Lung (tissue), 12 donors: Measurements from ENCODE around the gene LRRC56. TPM values are rescaled to one million over a fixed set of nuclear protein-coding genes. Genes with fewer than 3 reads are reported as not detected.

Source experiments
- ATAC-seq: fragments of 200-7000 bp; cut with Tn5 transposase; one replicate; pipeline ENCODE4 v1.9.1; 2020; ENCODE audit warnings: moderate number of reproducible peaks; ENCODE audit not compliant: insufficient read depth, low FRiP score
- DNase-seq, 3 donors: peaks; one replicate each; pipeline ENCODE4 v3.0.0-alpha.2; 2013 to 2017
- H3K27ac ChIP-seq, 2 donors: one replicate each; pipeline ENCODE4 v1.5.1; 2013; ENCODE audit warnings: mild to moderate bottlenecking in 2 of 2, moderate library complexity in 2 of 2, control low read depth in 1 of 2, inconsistent platforms in 1 of 2, low read depth in 1 of 2, low read length in 1 of 2
- H3K27me3 ChIP-seq, 3 donors: one replicate each; pipeline ENCODE4 v1.5.1; 2013; ENCODE audit warnings: low read length in 2 of 3; ENCODE audit not compliant: control insufficient read depth in 3 of 3, insufficient read depth in 3 of 3
- H3K36me3 ChIP-seq, 4 donors: one replicate each; pipeline ENCODE4 v1.5.1; 2013; ENCODE audit warnings: low read length in 4 of 4, mild to moderate bottlenecking in 1 of 4, moderate library complexity in 1 of 4; ENCODE audit not compliant: control insufficient read depth in 4 of 4, insufficient read depth in 4 of 4
- H3K4me1 ChIP-seq, 5 donors: one replicate each; pipeline ENCODE4 v1.5.1; 2013; ENCODE audit warnings: low read length in 5 of 5, mild to moderate bottlenecking in 2 of 5, moderate library complexity in 1 of 5; ENCODE audit not compliant: control insufficient read depth in 5 of 5, insufficient read depth in 5 of 5
- H3K4me3 ChIP-seq: one replicate; pipeline ENCODE4 v1.5.1; 2013; ENCODE audit warnings: mild to moderate bottlenecking, control low read depth, moderate library complexity
- H3K9ac ChIP-seq, 2 donors: one replicate each; pipeline ENCODE4 v1.5.1; 2013; ENCODE audit warnings: low read length in 2 of 2, control low read depth in 1 of 2; ENCODE audit not compliant: insufficient read depth in 1 of 2
- H3K9me3 ChIP-seq, 4 donors: one replicate each; pipeline ENCODE4 v1.5.1; 2013; ENCODE audit warnings: low read length in 3 of 4, mild to moderate bottlenecking in 1 of 4, moderate library complexity in 1 of 4; ENCODE audit not compliant: control insufficient read depth in 4 of 4, insufficient read depth in 3 of 4
- WGBS, 2 donors: extraction: QIAGEN DNeasy Blood & Tissue Kit; methylation state at CpG; one replicate each; pipeline ENCODE4 v1.1.7; 2013; 5-methylcytosine and 5-hydroxymethylcytosine counted together
- polyA plus RNA-seq, 2 donors: library from polyadenylated mRNA; stranded (reverse); fragments of 200-250 nt; gene quantifications; one replicate each; pipeline ENCODE4 v1.2.1, GENCODE V29; 2013
- total RNA-seq, 2 donors: library from RNA; depleted of rRNA in 1 of 2; stranded (reverse); fragments of >200 nt in 1 of 2; gene quantifications; one replicate each; pipeline ENCODE4 v1.2.1, GENCODE V29; 2014 to 2021
- TF ChIP-seq, protein P1 (sequence below): IDR thresholded peaks from 2 replicates; pipeline ENCODE4 v1.5.1; 2012; ENCODE audit warnings: mild to moderate bottlenecking; ENCODE audit errors: control extremely low read depth, extremely low read depth
- donor health status: control.
- donor health status: control.
- donor health status: Bipolar disorder and iron deficiency.
- donor health status: healthy.
- donor health status: DM: yes; HTN: yes; CAD: no.

Gene LRRC56
- total and polyA plus RNA-seq, 4 donors = 3.4 to 11.7 (median 4.7) TPM

DNA sequence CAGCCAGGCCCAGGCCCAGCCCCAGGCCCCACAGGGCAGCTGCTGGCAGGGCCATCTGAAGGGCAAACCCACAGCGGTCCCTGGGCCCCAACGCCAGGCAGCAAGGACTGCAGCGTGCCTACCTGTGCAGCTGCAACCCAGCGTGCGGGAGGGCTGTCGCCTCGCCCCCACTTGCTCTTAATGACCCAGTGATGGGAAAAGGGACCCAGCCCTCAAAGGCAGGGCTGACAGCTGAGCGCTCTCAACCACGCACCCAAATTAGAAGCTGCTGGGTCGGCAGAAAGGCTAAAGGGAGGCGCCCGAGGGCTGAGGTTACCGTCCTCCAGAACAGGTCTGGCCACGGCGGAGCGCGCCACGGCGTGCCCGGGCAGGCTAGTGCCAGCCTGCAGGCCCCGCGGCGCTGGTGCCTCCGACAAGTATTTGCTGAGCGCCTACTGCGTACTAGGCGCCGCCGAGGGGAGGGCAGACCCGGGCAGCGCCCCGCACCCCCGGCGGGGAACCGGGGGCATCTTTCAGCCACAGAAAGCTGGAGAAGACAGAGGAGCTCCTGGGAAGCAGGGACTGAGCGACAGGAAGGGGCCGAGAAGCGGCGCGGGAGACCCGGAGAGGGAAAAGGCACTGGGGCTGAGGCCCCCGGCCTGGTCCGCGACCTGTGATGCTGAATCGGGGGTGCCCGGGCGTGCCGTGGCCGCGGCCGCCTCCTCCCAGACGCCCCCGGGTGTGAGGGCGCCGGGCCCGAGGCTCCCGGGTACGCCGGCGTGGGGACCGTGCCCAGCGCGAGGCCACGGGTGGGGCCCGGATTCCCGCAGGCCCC, 2.7 kb upstream of the LRRC56 start:
- peak overlapping the region; percentile 73 for H3K4me3 ChIP-seq
- H3K4me1 ChIP-seq = peaks cover 0 to 23% (median 6%) of the 10 kb centered on the region in 5 donors
- H3K27me3 ChIP-seq = peaks cover 0 to 11% (median 10%) of the 10 kb centered on the region in 3 donors
- WGBS, 2 donors = 8 to 11% methylated on average over 61 to 66 of the region's 66 CpGs
- TF ChIP-seq, protein P1, sequence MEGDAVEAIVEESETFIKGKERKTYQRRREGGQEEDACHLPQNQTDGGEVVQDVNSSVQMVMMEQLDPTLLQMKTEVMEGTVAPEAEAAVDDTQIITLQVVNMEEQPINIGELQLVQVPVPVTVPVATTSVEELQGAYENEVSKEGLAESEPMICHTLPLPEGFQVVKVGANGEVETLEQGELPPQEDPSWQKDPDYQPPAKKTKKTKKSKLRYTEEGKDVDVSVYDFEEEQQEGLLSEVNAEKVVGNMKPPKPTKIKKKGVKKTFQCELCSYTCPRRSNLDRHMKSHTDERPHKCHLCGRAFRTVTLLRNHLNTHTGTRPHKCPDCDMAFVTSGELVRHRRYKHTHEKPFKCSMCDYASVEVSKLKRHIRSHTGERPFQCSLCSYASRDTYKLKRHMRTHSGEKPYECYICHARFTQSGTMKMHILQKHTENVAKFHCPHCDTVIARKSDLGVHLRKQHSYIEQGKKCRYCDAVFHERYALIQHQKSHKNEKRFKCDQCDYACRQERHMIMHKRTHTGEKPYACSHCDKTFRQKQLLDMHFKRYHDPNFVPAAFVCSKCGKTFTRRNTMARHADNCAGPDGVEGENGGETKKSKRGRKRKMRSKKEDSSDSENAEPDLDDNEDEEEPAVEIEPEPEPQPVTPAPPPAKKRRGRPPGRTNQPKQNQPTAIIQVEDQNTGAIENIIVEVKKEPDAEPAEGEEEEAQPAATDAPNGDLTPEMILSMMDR = no peak
- H3K9me3 ChIP-seq = peaks cover 0 to 2% (median 0%) of the 10 kb centered on the region in 4 donors
- no peak for DNase-seq
- peaks cover 0 to 30% (median 3%) of the 10 kb centered on the region in 4 donors for H3K36me3 ChIP-seq
- peak overlapping the region in 1 of 2 donors; percentile 11 for H3K9ac ChIP-seq
- no peak for ATAC-seq
- peak overlapping the region in 1 of 2 donors; percentile 30 for H3K27ac ChIP-seq

DNA sequence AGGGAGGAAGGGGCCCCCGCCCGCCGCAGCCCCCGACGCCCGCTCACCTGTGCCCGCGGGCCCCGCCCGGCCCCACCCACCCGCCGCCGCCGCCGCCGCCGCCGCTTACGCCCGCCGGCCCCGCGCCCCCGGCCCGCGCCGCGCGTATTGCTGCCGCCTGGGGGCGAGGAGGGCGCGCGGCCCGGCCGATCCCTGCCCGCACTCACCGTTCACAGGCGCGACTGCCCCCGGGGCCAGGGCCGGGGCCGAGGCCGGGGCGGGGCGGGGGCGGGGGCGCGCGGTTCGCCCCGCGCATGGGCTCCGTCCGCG, 2.2 kb upstream of the LRRC56 start:
- H3K27me3 ChIP-seq = peaks cover 0 to 11% (median 10%) of the 10 kb centered on the region in 3 donors
- TF ChIP-seq, protein P1 = no peak
- H3K27ac ChIP-seq = peak overlapping the region in 1 of 2 donors; percentile 30
- peaks cover 0 to 27% (median 3%) of the 10 kb centered on the region in 4 donors for H3K36me3 ChIP-seq
- H3K9me3 ChIP-seq = peaks cover 0 to 2% (median 0%) of the 10 kb centered on the region in 4 donors
- peak overlapping the region; percentile 73 for H3K4me3 ChIP-seq
- 0 to 1% methylated on average over 2 to 56 of the region's 56 CpGs for WGBS, 2 donors
- peaks cover 0 to 23% (median 6%) of the 10 kb centered on the region in 5 donors for H3K4me1 ChIP-seq
- ATAC-seq = no peak
- H3K9ac ChIP-seq = no peak overlapping the region
- no peak for DNase-seq

DNA sequence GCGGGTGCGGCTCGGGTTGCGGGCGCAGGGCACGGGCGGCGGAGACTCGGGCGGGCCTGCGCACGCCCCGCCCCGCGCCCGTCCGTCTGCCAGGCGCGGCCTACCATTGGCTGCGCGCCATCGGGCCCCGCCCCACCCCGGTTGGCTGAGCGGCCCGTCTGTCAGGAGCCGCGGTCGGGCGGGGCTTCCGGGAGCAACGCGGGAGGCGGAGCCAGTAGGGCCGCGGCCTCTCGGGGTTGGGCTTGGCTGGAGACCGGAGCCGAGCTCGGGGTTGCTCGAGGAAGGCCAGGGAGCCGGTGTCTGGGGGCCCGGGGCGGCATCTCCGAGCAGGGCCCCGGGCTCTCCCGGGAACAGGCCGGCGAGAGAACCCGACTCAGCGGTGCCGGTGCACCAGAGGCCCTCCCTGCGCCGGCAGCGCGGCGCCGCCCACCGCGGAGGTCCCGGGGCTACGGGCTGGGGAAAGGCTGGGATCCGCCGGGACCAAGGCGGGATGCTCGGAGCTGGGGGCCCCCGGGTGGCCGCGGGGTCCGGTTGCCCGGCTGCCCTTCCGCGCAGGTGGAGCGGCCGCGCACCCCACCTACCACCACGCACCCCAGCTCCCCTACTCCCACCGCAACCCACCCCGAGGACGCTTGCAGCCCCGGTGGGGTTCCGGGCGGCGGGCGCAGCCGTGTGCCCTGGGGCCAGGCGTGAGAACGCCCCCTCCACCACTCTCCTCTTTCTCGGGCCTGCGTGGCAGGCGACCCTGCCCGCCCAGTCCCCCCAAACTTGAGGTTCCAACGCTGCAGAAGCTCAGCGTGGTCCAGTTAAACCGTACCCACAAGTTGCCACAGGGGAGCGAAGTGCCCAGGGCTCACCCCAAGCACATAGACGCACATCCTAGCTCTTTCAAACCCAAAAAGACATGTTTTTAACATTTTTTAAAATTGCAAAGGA, 1.5 kb upstream of the LRRC56 start, which contains the start of gene HRAS:
HRAS (minus strand) TSS at position 58 of the 936 bp plus-strand sequence.
- peak within 1 kb of the TSS; percentile 84 to 87 for H3K27ac ChIP-seq
- H3K36me3 ChIP-seq = peaks cover 0 to 27% (median 3%) of the 10 kb centered on the region in 4 donors
- ATAC-seq (peak; percentile 89), DNase-seq (peak; percentile 95 to 98 (median 97))
- H3K9ac ChIP-seq = peak within 1 kb of the TSS in 1 of 2 donors; percentile 11
- TF ChIP-seq, protein P1 = no peak
- H3K4me3 ChIP-seq = peak within 1 kb of the TSS; percentile 73
- H3K9me3 ChIP-seq = peaks cover 0 to 2% (median 0%) of the 10 kb centered on the region in 4 donors
- peaks cover 0 to 23% (median 6%) of the 10 kb centered on the region in 5 donors for H3K4me1 ChIP-seq
- 1 to 2% methylated on average over 66 to 97 of the region's 97 CpGs for WGBS, 2 donors
- H3K27me3 ChIP-seq = peaks cover 0 to 11% (median 10%) of the 10 kb centered on the region in 3 donors
